ENCODE results near the gene ILKAP.
"Not testable (repeated sequence)": the region's sequence is repeated elsewhere in the genome, so short reads cannot be mapped to it uniquely, and the experiment has no call there.

Gene ILKAP

DNA sequence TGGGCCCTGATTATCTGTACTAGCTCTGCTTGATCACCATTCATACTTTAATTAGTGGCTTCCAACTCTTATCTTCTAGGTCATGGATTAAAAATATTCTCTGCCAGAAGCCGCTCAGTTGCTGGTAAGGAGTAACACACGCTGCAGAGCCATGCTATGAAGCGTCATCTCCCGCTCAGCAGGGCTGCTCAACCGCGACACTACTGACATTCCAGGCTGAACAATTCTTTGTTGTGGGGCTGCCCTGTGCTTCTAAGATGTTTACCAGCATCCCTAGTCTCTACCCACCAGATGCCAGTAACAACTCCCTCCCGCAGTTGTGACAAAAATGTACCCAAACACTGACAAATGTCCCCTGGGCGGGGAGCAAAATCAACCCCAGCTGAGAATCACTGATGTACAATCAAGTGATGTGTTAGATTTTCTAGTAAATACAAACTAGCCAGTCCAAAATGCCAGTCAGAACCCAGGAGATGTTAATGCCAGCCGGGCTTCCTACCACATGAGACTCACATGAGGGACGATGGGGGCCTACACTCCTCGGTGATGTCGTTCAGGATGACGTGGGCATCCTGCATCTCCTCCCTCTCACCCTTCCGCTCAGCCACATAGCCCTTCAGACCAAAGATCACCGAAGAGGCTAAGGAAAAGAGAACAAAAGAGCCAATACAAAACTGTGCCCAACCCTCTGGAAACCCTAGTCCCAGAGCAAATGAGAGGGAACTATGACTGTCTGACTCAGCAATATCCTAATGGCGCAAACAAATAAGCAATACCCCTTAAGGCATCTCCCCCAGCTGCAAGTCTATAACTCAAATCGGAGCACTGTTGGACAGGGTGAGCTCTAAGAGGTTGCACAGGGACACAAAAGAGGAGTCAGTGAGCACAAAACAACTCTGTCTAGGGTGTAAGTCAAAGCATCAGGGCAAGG is 15.6 kb downstream of the ILKAP start:
- no peak for DNase-seq

DNA sequence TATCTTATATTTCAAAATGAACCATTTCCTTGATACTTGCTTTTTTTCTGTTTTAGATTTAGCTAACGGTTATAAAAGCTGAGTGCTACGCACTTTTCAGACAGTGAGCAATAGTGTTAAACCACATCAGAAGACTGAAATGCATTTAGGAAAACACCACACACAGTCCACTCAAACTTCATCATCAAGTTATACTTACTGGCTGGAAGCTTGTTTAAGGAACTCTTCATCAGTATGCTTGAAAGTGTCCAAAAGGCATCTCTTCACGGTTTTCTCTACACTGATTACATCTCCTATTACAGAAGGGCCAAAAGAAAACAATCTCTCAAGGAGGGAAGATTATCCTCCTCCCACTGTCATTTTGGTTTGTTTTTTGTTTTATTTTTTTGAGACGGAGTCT is 19.7 kb downstream of the ILKAP start:
- no peak for DNase-seq

DNA sequence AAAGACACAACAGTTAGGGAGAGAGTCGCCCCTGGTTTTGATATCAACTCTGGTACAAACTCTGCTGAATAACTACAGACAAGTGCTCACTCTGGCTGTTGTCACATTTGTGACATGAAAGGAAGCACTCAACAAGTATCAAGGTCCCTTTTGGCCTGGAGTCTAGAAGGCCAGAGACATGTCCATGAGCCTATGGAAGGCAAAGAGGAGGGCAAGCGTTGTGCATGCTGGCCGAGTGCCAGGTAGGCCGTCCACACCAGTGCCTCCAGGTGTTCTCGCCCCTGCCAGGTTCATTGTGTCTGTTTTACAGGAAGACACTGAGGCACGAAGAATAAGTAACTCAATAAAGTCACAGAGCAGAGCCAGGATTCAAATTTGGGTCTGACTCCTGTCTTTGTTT is 21.1 kb downstream of the ILKAP start:
- DNase-seq: no peak

GRCh38 chr2:238180554-238180953 is 22.9 kb downstream of the ILKAP start:
- no peak for DNase-seq

- DNase-seq: no peak
Measured at GRCh38 chr2:238176613-238177012, 26.9 kb downstream of the ILKAP start.

DNA sequence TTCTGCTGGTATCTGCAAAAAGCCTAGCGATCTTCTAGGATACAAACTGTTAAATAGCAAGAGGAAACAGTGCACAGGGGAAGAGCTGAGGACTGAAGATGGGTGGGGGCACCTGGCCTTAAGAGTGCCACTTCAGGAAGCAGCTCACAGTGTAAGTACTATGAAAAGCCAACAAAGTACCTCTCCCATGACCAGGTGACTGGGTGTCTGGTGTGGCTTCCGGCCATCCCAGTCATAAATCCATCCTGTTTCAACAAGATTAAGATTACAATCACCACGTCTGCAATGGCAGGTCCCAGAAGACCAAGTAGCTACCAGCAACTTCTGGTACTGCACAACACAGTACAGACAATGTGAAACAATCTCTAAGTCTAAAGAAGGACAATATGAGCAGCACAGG is 28.8 kb downstream of the ILKAP start:
- no peak for DNase-seq

GRCh38 chr2:238174291-238174690 is 29.2 kb downstream of the ILKAP start:
- DNase-seq: no peak

DNA sequence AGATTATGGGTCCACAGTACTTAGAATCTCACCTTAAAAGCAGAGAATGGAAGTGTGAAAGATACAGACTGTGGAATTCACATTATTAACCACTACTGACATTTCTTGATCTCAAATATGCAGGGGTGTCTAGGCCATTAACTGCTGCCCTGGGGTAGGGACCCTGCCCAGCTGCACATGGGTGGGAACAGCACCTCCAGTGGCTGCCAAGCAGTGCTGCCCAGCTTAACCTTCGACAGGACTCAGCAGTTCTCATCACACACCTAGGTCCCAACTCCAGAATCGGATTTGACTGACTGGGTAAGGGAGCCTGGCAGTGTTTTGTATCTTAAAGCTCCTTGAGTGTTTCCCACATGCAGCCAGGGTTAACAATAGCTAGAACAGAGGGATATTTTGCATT is 29.8 kb downstream of the ILKAP start:
- DNase-seq: no peak

GRCh38 chr2:238172439-238172838 is 31.1 kb downstream of the ILKAP start:
- DNase-seq: no peak

DNA sequence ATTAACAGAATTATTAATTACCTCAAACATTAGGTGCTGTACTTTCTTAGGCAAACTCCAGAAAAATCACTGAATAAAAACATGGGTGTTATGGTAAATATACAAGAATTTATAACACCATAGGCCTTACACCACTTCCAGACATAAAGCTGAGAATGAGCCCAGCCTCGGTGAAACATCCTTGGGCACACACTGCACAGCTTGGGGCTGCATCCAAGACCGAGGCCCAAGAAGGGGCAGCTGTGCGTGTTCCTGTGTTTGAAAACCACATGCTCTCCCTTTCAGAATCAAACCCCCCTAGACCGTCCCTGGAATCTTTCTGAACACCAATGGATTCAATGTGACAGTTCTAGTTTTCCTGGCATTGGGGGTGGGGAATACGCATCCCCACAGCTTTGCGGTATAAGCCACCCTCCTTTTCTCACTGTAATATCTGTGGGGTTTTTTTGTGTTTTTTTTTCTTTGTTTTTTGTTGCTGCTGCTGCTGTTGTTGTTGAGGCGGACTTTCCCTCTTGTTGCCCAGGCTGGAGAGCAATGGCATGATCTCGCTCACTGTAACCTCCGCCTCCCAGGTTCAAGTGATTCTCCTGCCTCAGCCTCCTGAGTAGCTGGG is 31.8 kb downstream of the ILKAP start:
- no peak for DNase-seq

GRCh38 chr2:238171072-238171431 is 32.4 kb downstream of the ILKAP start:
- not testable (repeated sequence) for DNase-seq

GRCh38 chr2:238170386-238171071 is 33.0 kb downstream of the ILKAP start:
- no peak for DNase-seq

DNA sequence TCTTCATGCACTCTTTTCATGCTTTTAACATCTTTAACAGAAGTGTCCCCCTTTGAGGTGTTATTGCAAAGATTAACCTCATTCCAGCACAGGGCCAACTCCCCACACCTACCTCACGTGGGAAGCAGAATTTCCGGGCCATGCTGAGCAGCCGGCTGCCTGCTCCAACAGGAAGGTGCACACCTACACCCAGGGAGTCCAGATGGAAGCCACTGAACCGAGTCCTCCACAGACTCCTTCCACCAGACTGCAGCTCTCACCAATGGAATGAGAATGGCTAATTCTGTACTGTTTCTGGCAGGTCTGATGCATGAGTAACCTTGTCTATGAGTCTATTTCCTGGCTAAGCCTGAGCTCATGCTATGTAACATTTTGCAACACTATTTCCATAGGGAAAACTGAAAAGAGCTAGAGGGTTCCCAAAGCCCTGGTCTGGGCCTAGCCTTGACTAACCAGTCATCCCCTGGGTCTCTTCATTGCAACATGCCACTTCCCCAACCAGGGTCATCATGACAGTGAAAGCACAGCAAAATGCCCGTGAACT is 33.7 kb downstream of the ILKAP start:
- DNase-seq: peak; percentile 33 to 45

DNA sequence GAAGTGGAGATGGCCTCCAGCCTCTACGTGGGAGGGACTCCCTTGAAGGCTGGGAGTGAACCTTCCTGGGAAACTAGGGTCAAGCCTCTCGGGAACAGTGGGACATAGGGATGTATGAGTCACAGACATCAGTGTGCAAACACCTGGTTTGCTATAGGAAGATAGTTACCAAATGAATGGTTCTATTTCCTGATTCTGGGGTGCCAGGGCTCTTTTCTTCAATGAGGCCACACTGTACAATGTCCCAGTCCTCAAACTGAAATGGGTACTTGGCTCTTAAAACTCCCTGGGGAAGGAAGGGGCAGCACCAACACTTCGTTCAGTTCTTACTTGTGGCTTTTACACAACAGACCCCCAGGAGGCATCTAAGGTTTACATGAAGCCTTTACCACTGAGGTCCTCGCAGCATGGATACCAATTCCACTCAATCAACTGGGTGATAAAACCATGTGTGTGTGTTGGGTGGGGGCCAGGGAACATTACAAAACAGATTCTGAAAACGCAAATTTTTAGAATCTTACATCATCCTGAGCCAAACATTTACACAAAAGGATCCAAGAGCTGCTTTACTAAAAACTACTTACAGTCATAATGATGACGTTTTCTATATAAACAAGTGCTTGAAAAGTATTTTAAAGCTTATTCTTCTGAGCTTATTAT is 34.3 kb downstream of the ILKAP start:
- no peak for DNase-seq

DNA sequence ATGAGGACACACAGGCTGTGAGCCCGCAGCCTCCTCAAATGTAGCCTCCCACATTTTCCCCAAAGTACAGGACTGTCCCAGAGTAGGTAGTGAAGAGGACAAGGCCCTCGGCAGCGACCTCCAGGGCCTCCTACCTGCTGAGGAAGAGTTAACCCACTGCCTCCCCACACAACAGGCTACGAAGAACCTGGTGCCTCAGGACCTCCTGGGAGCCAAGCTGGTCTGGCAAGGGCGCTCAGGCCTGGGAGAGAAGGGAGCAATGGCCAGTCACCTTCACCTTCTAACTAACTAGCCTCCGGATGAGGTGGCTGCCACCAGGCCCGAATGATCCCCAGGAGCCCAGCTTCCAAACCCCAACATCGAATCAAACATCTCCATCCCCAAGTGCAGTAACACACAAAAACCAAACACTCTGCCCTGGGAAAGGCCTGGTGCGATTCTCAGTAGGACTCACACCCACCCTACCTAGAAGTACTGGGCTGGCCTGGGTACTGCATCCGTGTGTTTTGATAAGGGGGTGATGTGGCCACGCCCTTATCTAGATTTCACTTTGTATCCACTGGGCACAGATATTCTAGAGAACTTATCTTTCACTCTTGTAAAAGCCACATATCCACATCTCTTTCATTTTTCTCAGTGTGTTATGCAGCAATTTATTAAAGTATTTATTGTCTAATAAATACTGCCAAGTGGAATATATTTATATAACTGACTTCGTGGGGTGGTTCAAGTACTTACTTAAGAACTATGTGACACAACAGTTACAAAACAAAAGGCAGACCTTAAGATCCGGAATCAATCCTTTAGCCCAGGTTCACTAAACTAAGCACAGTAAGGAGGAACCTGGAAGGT is 35.1 kb downstream of the ILKAP start:
- no peak for DNase-seq

DNA sequence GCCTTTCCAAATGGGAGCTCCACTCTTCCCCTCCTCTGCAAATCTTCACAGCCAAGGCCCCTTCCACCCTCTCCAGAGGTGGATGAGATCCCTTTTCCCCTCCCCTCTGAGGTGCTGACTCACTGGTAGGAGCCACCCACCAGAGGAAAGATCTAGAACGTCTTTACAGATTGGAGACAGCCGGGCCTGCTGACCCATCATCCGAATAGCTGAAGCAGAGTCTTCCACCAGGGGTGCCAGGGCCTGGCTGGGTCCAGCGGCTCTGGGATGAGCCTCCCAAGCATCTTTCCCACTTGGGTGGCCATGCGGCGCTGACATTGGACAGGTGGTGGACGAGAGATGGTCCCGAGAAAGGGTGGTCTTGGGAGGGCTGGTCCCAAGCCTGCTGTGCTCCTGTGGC is 35.7 kb downstream of the ILKAP start:
- no peak for DNase-seq

- no peak for DNase-seq
Measured at GRCh38 chr2:238167344-238167715, 36.2 kb downstream of the ILKAP start.

DNA sequence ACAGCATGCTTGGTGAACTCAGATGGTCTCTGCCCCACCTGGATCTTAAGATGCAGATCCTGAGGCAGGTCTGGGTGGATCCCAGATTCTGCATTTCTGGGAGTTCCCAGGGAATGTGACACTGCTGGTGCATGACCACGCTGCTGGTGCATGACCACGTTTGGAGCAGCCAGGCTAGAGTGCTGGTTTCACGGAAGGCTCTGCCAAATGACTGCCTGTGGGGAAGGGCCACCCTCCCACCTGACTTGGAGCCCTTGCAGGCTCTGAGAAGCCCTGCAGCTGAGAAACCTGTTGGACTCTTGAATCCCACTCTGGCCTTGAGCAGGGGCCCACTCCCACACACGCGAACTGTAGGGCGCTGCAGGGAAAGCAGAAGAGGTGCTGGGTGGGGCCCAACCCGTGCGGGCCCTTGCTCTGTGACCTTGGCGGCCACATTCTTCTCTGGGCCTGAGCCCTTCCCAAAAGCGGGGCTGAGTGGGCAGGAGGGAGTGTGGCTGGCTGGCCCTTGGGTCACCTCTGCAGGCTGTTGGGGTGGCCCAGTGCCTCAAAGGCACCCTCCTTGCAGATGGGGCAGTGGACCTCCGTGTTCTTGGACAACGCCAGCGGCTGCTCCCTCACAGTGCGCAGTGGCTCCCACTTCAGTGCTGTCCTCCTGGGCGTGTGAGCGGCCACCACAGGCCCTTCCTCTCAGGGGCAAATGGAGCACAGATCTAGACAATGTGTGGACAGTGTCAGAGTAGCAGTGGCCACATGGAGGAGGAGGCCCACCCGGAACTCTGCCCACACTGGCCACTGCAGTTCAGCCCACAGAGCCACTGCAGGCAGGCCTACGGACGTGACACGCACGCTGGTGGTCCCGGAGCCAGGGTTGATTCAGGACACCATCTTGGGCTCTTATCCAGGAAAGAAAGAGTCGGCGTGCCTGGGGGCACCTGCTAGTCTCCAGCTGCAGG is 36.8 kb downstream of the ILKAP start:
- DNase-seq: no peak

DNA sequence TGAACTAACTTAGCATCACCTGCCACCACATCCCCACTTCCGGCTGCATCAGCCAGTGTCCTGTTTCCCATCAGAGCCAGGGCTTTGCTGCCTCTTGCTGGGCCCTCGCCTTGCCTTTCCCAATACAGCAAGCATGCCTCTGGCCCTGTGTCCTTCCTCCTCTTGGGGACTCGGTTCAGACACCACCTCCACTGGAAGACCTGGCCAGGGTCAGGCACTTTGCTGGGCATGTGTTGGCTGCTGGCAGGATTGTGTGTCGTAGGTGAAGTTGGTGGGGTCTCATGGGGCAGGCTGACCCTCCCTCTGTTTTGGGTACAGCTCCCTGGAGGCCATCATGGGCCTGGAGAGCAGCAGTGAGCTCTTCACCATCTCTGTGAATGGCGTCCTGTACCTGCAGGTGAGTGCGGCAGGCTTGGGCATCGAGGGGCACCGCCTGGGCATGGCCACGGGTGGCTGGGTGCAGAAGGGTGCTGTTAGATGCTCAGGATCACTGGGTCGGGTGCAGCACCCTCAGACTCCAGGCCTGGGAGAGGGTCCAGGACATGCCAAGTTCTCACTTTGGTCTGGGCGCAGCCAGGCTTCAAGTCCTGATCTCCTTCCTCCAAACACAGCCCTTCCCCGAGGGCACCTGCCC is 38.1 kb downstream of the ILKAP start:
- no peak for DNase-seq

GRCh38 chr2:238164906-238165287 is 38.6 kb downstream of the ILKAP start:
- DNase-seq: no peak

Measured in inflammatory macrophage (primary cell).